Upper lobe of left lung (tissue), 6 donors: ENCODE measurements around the gene ATRNL1. TPM values are rescaled to one million over a fixed set of nuclear protein-coding genes. Genes with fewer than 3 reads are reported as not detected.

ENCODE experiments used
- ATAC-seq, 2 donors: fragments of 200-7000 bp; cut with Tn5 transposase; one replicate each; pipeline ENCODE4 v1.9.1; 2022; ENCODE audit warnings: mild to moderate bottlenecking in 2 of 2, moderate library complexity in 2 of 2; ENCODE audit not compliant: low FRiP score in 2 of 2
- DNase-seq, 2 donors: peaks; one replicate each; pipeline ENCODE4 v3.0.0-alpha.2; 2019 to 2020
- H3K27ac ChIP-seq, 4 donors: fragments of 200-600 bp; sonication (generic); one replicate each; pipeline ENCODE4 v1.5.1; 2016 to 2019
- H3K27me3 ChIP-seq, 4 donors: fragments of 200-600 bp; sonication (generic); one replicate each; pipeline ENCODE4 v1.5.1; 2017 to 2019
- H3K36me3 ChIP-seq, 4 donors: fragments of 200-600 bp; sonication (generic); one replicate each; pipeline ENCODE4 v1.5.1; 2016 to 2019
- H3K4me1 ChIP-seq, 4 donors: fragments of 200-600 bp; sonication (generic); one replicate each; pipeline ENCODE4 v1.5.1; 2018 to 2019
- H3K4me3 ChIP-seq, 4 donors: fragments of 200-600 bp; sonication (generic); one replicate each; pipeline ENCODE4 v1.5.1; 2017 to 2019; ENCODE audit warnings: mild to moderate bottlenecking in 2 of 4, moderate library complexity in 1 of 4
- H3K9me3 ChIP-seq, 4 donors: fragments of 200-600 bp; sonication (generic); one replicate each; pipeline ENCODE4 v1.5.1; 2018 to 2019
- CTCF ChIP-seq, 6 experiments: fragments of 450-650 bp in 4 of 6; fragments of 200-600 bp in 2 of 6; sonication (generic) in 2 of 6; IDR thresholded peaks; one replicate each; pipeline ENCODE4 v1.5.1; 2016 to 2019; ENCODE audit warnings: antibody characterized with exemption in 6 of 6
- EP300 ChIP-seq, 4 donors: sonication (generic); formaldehyde crosslinking; IDR thresholded peaks; one replicate each; pipeline ENCODE4 v1.5.1; 2017; ENCODE audit warnings: antibody characterized with exemption in 4 of 4, control low read depth in 2 of 4
- POLR2A ChIP-seq, 4 donors: fragments of 450-650 bp; IDR thresholded peaks; one replicate each; pipeline ENCODE4 v1.5.1; 2016 to 2017; ENCODE audit warnings: antibody characterized with exemption in 4 of 4, mild to moderate bottlenecking in 2 of 4
- POLR2AphosphoS5 ChIP-seq, 2 donors: sonication (generic); formaldehyde crosslinking; IDR thresholded peaks; one replicate each; pipeline ENCODE4 v1.5.1; 2017; ENCODE audit warnings: antibody characterized with exemption in 2 of 2
- WGBS, 2 donors: methylation state at CpG; one replicate each; pipeline ENCODE4 v1.1.5; 2017 to 2018; 5-methylcytosine and 5-hydroxymethylcytosine counted together
- total RNA-seq, 6 donors: library from RNA; depleted of rRNA in 4 of 6; stranded (reverse); fragments of >200 nt in 4 of 6; gene quantifications; one replicate each; pipeline versions ENCODE4 v1.1.0 to v1.2.1, GENCODE V29; 2016 to 2021
- donor health status: DM: no; HTN: no; CAD: no; lungs with moderate emphysema.
- donor health status: DM: no; HTN: yes; CAD: no; lungs with severe emphysema.

Gene ATRNL1
- total RNA-seq, 6 donors from 2014 or later = 0.11 to 1.0 (median 0.39) TPM

- Histone ChIP-seq H3K4me1 (no peaks in the 10 kb centered on the region), H3K27ac (no peak overlapping the region), H3K36me3 (no peaks in the 10 kb centered on the region), H3K9me3 (no peaks in the 10 kb centered on the region), H3K27me3 (no peaks in the 10 kb centered on the region), H3K4me3 (no peak overlapping the region)
- DNase-seq = no peak
- WGBS, 2 donors = 63 to 69% methylated on average over 5 of the region's 5 CpGs
- no peak for ATAC-seq
- TF ChIP-seq POLR2A (IDR thresholded peaks at IDR 0.05) (no peak), CTCF (IDR thresholded peaks at IDR 0.05) (no peak), EP300 (IDR thresholded peaks at IDR 0.05) (no peak), POLR2AphosphoS5 (IDR thresholded peaks at IDR 0.05) (no peak)
Measured at GRCh38 chr10:115063701-115064658, 29.2 kb upstream of the ATRNL1 start.

GRCh38 chr10:115065801-115066200 is 27.4 kb upstream of the ATRNL1 start:
- no peak for DNase-seq
- 47 to 57% methylated on average over 6 of the region's 6 CpGs for WGBS, 2 donors
- no peaks in the 10 kb centered on the region for H3K4me1 ChIP-seq

GRCh38 chr10:115066528-115066927 is 26.6 kb upstream of the ATRNL1 start:
- no peak for ATAC-seq
- H3K4me1 ChIP-seq = no peaks in the 10 kb centered on the region
- no peak overlapping the region for H3K27ac ChIP-seq
- DNase-seq = no peak
- no peaks in the 10 kb centered on the region for H3K9me3 ChIP-seq
- TF ChIP-seq POLR2AphosphoS5 (IDR thresholded peaks at IDR 0.05) (no peak), EP300 (IDR thresholded peaks at IDR 0.05) (no peak), POLR2A (IDR thresholded peaks at IDR 0.05) (no peak), CTCF (IDR thresholded peaks at IDR 0.05) (no peak)
- H3K4me3 ChIP-seq = no peak overlapping the region
- 68% methylated on average over 1 of the region's 1 CpG for WGBS, 2 donors
- no peaks in the 10 kb centered on the region for H3K36me3 ChIP-seq
- no peaks in the 10 kb centered on the region for H3K27me3 ChIP-seq

More at GRCh38 chr10:115065801-115066200, 27.4 kb upstream of the ATRNL1 start:
- no peaks in the 10 kb centered on the region for H3K27me3 ChIP-seq
- no peak overlapping the region for H3K4me3 ChIP-seq
- no peak for ATAC-seq
- TF ChIP-seq POLR2AphosphoS5 (IDR thresholded peaks at IDR 0.05) (no peak), EP300 (IDR thresholded peaks at IDR 0.05) (no peak), CTCF (IDR thresholded peaks at IDR 0.05) (no peak), POLR2A (IDR thresholded peaks at IDR 0.05) (no peak)
- H3K36me3 ChIP-seq = no peaks in the 10 kb centered on the region
- H3K9me3 ChIP-seq = no peaks in the 10 kb centered on the region
- no peak overlapping the region for H3K27ac ChIP-seq

GRCh38 chr10:115073796-115074195 is 19.4 kb upstream of the ATRNL1 start:
- 70 to 80% methylated on average over 1 of the region's 1 CpG for WGBS, 2 donors
- DNase-seq (no peak), ATAC-seq (no peak)
- TF ChIP-seq POLR2A (IDR thresholded peaks at IDR 0.05) (no peak), CTCF (IDR thresholded peaks at IDR 0.05) (no peak), POLR2AphosphoS5 (IDR thresholded peaks at IDR 0.05) (no peak), EP300 (IDR thresholded peaks at IDR 0.05) (no peak)
- no peak overlapping the region for H3K4me3 ChIP-seq
- no peak overlapping the region for H3K27ac ChIP-seq
- H3K27me3 ChIP-seq = no peaks in the 10 kb centered on the region
- H3K9me3 ChIP-seq = peaks cover 0 to 6% (median 2%) of the 10 kb centered on the region in 4 donors
- H3K4me1 ChIP-seq = no peaks in the 10 kb centered on the region
- H3K36me3 ChIP-seq = no peaks in the 10 kb centered on the region
